ENCODE data around the gene MYO3A.

- TF ChIP-seq CTCF (IDR thresholded peaks at IDR 0.05): no peak
- TF ChIP-seq POLR2A (IDR thresholded peaks at IDR 0.05): no peak
Observed at GRCh38 chr10:26172131-26172530, 238.1 kb downstream of the MYO3A start.

All from breast epithelium (tissue), 3 donors.